ENCODE data around the gene KCNK15.

DNA sequence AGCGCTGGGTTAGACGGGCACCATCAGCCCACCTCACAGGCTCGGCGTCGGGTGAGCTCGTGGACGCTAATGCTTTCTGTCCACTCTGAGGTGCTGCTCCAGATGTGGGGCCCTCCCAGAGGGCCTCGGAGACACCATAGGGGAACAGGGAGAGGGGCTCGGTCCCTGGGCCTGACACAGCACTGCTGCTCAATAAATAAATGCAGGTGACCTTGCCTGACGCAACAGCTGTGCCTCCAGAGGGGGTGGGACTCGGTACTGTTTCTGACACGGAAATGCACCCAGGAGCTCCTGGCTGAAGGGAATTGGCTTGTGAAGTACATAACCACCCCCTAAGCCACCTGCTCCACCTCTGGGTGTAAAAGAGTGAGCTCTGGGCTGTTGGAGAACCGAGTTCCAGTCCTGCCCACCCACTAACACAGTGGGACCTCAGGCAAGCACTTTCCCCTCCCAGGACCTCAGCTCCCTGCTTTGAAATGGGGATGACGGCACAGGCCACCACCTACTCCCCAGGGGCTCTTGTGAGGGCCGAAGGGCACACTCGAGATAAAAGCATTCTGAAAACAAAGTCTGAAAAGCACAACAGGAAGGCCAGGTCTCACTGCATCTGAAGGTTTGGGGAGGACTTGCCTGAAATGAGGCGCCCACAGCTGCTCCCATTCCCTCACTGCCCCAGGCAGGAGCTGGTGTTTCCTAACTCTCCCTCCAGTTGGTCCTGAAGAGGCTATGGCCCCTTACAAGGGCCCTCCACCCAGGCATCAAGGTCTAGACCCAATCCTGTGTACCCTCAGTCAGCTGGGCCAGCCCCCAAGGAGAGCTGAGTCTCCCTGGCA lies 6.7 kb downstream of the KCNK15 start:
- TF ChIP-seq, protein P1, sequence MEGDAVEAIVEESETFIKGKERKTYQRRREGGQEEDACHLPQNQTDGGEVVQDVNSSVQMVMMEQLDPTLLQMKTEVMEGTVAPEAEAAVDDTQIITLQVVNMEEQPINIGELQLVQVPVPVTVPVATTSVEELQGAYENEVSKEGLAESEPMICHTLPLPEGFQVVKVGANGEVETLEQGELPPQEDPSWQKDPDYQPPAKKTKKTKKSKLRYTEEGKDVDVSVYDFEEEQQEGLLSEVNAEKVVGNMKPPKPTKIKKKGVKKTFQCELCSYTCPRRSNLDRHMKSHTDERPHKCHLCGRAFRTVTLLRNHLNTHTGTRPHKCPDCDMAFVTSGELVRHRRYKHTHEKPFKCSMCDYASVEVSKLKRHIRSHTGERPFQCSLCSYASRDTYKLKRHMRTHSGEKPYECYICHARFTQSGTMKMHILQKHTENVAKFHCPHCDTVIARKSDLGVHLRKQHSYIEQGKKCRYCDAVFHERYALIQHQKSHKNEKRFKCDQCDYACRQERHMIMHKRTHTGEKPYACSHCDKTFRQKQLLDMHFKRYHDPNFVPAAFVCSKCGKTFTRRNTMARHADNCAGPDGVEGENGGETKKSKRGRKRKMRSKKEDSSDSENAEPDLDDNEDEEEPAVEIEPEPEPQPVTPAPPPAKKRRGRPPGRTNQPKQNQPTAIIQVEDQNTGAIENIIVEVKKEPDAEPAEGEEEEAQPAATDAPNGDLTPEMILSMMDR (conservative IDR thresholded peaks at IDR 0.05; ENCODE audit: low read depth, low read length): no peak
- TF ChIP-seq EZH2 (IDR thresholded peaks at IDR 0.05; ENCODE audit: low read length, unreplicated experiment) (no peak), EZH2phosphoT487 (IDR thresholded peaks at IDR 0.05; ENCODE audit: borderline replicate concordance, low read length) (no peak)
